GM19099 (cell line): Measurements from ENCODE around the gene CCAR1.

Source experiments
- POLR2A ChIP-seq: IDR thresholded peaks from 3 replicates; pipeline ENCODE4 v1.6.1; 2011; ENCODE audit warnings: low read depth; ENCODE audit not compliant: insufficient read length; ENCODE audit errors: extremely low read depth

The CCAR1 gene

GRCh38 chr10:68720793-68721672, at the start of gene CCAR1:
Gene CCAR1, plus strand, starts transcription at chr10:68721239. Its CDS starts 1,266 bp downstream, at chr10:68722505.
- TF ChIP-seq POLR2A = peak; percentile 82

GRCh38 chr10:68684413-68684812, 36.6 kb upstream of the CCAR1 start:
- TF ChIP-seq POLR2A = no peak

- TF ChIP-seq POLR2A = no peak
These were observed 25.0 kb upstream of the CCAR1 start for GRCh38 chr10:68696018-68696417.

- no peak for TF ChIP-seq POLR2A
These were observed 23.9 kb upstream of the CCAR1 start for GRCh38 chr10:68697106-68697505.

- no peak for TF ChIP-seq POLR2A
These were observed 20.8 kb upstream of the CCAR1 start for GRCh38 chr10:68700197-68700596.

- TF ChIP-seq POLR2A = no peak
These were observed 15.5 kb upstream of the CCAR1 start for GRCh38 chr10:68705548-68705947.

GRCh38 chr10:68717435-68717834, 3.6 kb upstream of the CCAR1 start:
- TF ChIP-seq POLR2A = no peak

- TF ChIP-seq POLR2A = no peak
These were observed 765 bp downstream of the CCAR1 start for GRCh38 chr10:68721673-68722335.

GRCh38 chr10:68725016-68725415, 4.0 kb downstream of the CCAR1 start:
- no peak for TF ChIP-seq POLR2A

GRCh38 chr10:68727146-68727545, 6.1 kb downstream of the CCAR1 start:
- TF ChIP-seq POLR2A = no peak

- TF ChIP-seq POLR2A = no peak
These were observed 11.6 kb downstream of the CCAR1 start for GRCh38 chr10:68732651-68733050.

- no peak for TF ChIP-seq POLR2A
These were observed 13.3 kb downstream of the CCAR1 start for GRCh38 chr10:68734349-68734748.

- TF ChIP-seq POLR2A = no peak
These were observed 14.1 kb downstream of the CCAR1 start for GRCh38 chr10:68735119-68735518.

GRCh38 chr10:68742397-68742796, 21.4 kb downstream of the CCAR1 start:
- TF ChIP-seq POLR2A = no peak

- no peak for TF ChIP-seq POLR2A
These were observed 31.8 kb downstream of the CCAR1 start for GRCh38 chr10:68752711-68753350.

- no peak for TF ChIP-seq POLR2A
These were observed 35.2 kb downstream of the CCAR1 start for GRCh38 chr10:68756246-68756645.

- no peak for TF ChIP-seq POLR2A
These were observed 35.7 kb downstream of the CCAR1 start for GRCh38 chr10:68756766-68757165.
